AG04450 (cell line): ENCODE results near the gene WNT7A. TPM values are rescaled to one million over a fixed set of nuclear protein-coding genes. Genes with fewer than 3 reads are reported as not detected.

Experiments used
- CTCF ChIA-PET: fragments of 300-600, 350-600 bp; formaldehyde crosslinking; extraction: SDS; loops from one replicate; lab custom pipeline; 2022; ENCODE audit warnings: antibody characterized with exemption, inconsistent platforms; lab: Charles Lee
- POLR2A ChIA-PET: fragments of 350-600 bp; formaldehyde crosslinking; extraction: SDS; loops from one replicate; lab custom pipeline; 2021; ENCODE audit warnings: antibody characterized with exemption, inconsistent platforms; lab: Yijun Ruan, JAX
- DNase-seq: peaks from one replicate; pipeline ENCODE4 v3.0.0-alpha.2; 2011; ENCODE audit warnings: low read depth, low spot score
- H3K27ac ChIP-seq: one replicate; pipeline ENCODE4 v1.5.1; 2012; ENCODE audit warnings: low read depth, low read length, control low read depth
- H3K27me3 ChIP-seq: one replicate; pipeline ENCODE4 v1.6.0; 2012; ENCODE audit warnings: low read length; ENCODE audit not compliant: control insufficient read depth, insufficient read depth
- H3K4me3 ChIP-seq: 2 replicates; pipeline ENCODE4 v1.5.1; 2011; ENCODE audit warnings: mild to moderate bottlenecking, low read depth, low read length, control low read depth
- H3K9me3 ChIP-seq: 2 replicates; pipeline ENCODE4 v1.5.1; 2012; ENCODE audit warnings: low read length; ENCODE audit not compliant: control insufficient read depth, insufficient read depth
- CTCF ChIP-seq: IDR thresholded peaks from 2 replicates; pipeline ENCODE4 v1.5.1; 2011; ENCODE audit warnings: low read depth, low read length, control low read depth, inconsistent platforms
- polyA plus RNA-seq: library from polyadenylated mRNA; depleted of rRNA; stranded (reverse); fragments of >200 nt; gene quantifications from 2 replicates; pipeline ENCODE4 v1.2.3, GENCODE V29; 2011

WNT7A gene
- polyA plus RNA-seq, 1 experiment, result not detected

- peak; percentile 37 for TF ChIP-seq CTCF
- ChIA-PET CTCF (no interaction called here), POLR2A (no interaction called here)
- Histone ChIP-seq H3K27ac (no peak overlapping the region), H3K9me3 (no peaks in the 10 kb centered on the region), H3K27me3 (peaks cover 16% of the 10 kb centered on the region), H3K4me3 (no peak overlapping the region)
- no peak for DNase-seq
Observed at GRCh38 chr3:13884851-13885703, 5.2 kb upstream of the WNT7A start.

GRCh38 chr3:13883681-13884080, 3.8 kb upstream of the WNT7A start:
- Histone ChIP-seq H3K27ac (no peak overlapping the region), H3K4me3 (no peak overlapping the region), H3K27me3 (peaks cover 26% of the 10 kb centered on the region), H3K9me3 (no peaks in the 10 kb centered on the region; the same call in 1 of the 2 replicates)
- no peak for TF ChIP-seq CTCF
- no peak for DNase-seq
- CTCF ChIA-PET, result no interaction called here
- POLR2A ChIA-PET, result no interaction called here

- POLR2A ChIA-PET, result no interaction called here
- Histone ChIP-seq H3K9me3 (no peaks in the 10 kb centered on the region; the same call in 1 of the 2 replicates), H3K4me3 (no peak overlapping the region), H3K27me3 (peaks cover 32% of the 10 kb centered on the region), H3K27ac (no peak overlapping the region)
- CTCF ChIA-PET, result no interaction called here
- no peak for DNase-seq
- TF ChIP-seq CTCF, result no peak
Observed at GRCh38 chr3:13882876-13883275, 3.0 kb upstream of the WNT7A start.

- TF ChIP-seq CTCF, result no peak
- peaks cover 43% of the 10 kb centered on the region for H3K27me3 ChIP-seq
- POLR2A ChIA-PET, result no interaction called here
Observed at GRCh38 chr3:13881536-13882410, 1.9 kb upstream of the WNT7A start.

GRCh38 chr3:13880811-13881156, 913 bp upstream of the WNT7A start:
- POLR2A ChIA-PET, result no interaction called here
- no peak overlapping the region for H3K4me3 ChIP-seq
- H3K27me3 ChIP-seq, result peaks cover 47% of the 10 kb centered on the region

More at GRCh38 chr3:13881536-13882410, 1.9 kb upstream of the WNT7A start:
- CTCF ChIA-PET, result no interaction called here
- no peaks in the 10 kb centered on the region; the same call in 1 of the 2 replicates for H3K9me3 ChIP-seq
- DNase-seq, result no peak
- no peak overlapping the region for H3K27ac ChIP-seq
- H3K4me3 ChIP-seq, result no peak overlapping the region

More at GRCh38 chr3:13880811-13881156, 913 bp upstream of the WNT7A start:
- TF ChIP-seq CTCF, result no peak
- Histone ChIP-seq H3K27ac (no peak overlapping the region), H3K9me3 (no peaks in the 10 kb centered on the region; the same call in 1 of the 2 replicates)
- CTCF ChIA-PET, result no interaction called here
- DNase-seq, result no peak
